Cerebellar cortex (tissue), 1 donor: ENCODE results near the gene SEPTIN8.

ENCODE experiments used
- DNase-seq: peaks from one replicate; pipeline ENCODE4 v3.0.0-alpha.2; 2015; ENCODE audit warnings: low spot score

The SEPTIN8 gene

DNA sequence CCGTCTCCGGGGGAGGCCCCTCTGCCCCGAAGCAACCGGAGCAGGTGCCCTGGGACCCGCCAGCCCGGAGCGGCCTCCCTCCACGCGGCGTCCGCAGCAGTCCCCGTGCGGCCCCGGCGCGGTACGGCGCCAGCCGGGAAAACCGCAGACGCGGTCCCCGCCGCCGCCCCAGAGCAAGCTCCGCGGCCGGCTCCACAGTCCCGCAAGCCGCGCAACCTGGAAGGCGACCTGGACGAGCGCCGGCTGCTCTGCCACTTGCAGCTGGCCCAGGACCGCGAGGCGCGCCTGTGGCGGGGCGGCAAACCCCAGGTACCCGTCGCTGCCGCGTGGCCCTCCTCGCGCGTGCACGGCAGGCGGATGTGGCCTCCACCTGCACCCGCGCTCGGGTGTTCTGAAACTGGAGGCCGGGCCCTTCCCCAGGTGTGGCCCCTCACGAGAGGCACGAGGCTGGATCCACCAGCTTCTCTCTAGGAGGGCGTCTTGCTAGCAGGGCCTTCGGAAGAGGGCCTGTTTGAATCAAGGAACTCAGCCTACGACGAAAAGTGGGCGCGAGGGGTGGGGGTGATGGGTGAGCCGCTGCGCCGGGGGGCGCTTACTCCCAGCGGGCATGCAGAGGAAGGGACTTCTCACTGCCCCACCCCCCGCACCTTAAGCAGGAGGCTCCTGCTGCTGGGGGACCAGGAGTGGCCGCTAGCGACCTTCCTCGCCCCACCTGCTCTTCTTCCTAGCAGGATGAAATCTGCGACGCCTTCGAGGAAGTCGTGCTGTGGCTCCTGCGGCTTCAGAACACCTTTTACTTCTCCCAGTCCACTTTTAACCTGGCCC is 29.2 kb downstream of the SEPTIN8 start:
- DNase-seq: no peak

DNA sequence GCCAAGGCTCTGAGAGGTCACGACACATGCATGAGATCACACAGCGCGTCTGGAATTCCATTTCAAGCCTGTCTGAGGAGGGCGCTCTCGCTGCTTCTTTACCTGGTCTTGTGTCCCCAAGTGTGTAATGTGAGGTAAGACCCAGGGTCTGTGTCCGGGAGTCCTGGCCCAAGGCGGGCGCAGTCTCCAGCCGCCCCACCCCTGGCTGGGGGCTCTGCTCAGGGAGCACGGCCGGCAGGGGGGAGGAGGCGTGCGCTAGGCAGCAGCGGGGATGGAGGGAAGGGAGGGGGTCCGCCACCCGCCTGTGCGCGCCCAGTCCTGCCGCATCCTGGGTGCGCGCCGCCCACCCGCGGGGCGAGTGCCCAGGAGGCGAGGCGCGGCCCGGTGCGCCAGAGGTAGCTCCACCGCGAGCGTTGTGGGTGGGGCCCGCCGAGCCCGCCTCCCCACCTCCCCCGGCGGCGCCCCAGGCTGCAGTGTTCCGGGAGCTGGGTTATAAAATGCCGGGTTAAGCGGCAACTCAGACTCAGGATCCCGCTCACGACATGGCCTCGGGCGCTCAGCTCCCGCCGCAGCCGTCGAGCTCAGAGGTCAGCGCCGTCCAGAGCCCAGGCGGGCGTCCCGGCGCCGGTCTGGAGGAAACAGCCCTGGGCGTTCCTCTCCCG is 30.0 kb downstream of the SEPTIN8 start, which contains the start of gene CCNI2:
TSS of gene CCNI2 (plus strand) at position 473 of the 662 bp plus-strand sequence. CDS start at position 543, 70 bp downstream.
- peak; percentile 39 for DNase-seq

DNA sequence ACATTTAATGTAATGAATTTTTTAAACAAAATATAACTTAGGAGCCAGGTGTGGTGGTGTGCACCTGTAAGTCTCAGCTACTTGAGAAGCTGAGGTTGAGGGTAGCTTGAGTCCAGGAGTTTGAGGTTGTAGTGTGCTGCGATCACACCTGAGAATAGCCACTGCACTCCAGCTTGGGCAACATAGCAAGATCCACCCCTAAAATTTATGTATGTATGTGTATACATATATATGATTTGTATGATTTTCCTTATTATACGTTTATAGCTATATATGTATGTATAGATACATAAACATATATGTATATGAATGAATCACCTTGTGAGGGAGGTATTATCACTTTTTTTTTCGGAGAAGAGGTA is 30.5 kb downstream of the SEPTIN8 start:
- no peak for DNase-seq

DNA sequence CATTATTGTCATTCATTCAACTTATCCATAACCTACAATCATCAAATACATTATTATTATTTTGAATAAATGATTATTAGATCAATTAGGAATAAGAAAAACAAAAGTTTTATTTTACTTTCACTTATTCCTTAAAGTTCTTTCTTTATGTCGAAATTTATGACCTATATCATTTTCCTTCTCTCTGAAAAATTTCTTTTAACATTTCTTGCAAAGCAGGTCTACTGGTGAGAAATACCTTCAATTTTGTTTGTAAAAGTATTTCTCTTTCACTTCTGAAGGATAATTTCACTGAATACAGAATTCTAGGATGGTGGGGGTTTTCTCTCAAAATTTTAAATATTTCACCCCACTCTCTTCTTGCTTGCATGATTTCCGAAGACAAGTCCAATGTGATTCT is 32.4 kb downstream of the SEPTIN8 start:
- no peak for DNase-seq

DNA sequence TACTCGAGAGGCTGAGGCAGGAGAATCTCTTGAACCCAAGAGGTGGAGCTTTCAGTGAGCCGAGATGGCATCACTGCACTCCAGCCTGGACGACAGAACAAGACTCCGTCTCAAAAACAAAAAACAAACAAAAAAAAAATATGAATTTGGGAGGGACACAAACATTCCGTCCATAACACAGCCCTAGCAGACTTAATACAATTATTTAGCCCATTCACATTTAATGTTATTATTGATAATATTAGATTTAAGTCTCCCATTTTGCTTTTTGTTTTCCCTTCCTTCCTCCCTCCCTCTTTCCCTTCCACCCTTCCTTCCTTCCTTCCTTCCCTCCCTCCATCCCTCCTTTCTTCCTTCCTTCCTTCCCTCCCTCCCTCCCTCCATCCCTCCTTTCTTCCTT is 34.4 kb downstream of the SEPTIN8 start:
- DNase-seq: no peak

DNA sequence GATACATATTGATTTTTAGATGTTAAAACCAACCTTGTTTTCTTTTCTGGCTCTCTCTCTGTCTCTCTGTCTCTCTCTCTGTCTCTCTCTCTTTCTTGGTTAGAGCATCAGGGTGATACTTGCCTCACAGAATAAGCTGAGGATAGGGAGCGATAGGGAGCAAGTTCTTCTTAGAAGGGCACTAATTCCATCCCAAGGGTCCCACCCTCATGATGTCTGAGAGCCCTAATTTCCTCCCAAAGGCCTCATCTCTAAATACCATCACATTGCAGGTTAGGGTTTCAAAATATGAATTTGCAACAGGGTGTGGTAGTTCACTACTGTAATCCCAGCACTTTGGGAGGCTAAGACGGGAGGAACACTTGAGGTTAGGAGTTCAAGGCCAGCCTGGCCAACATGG is 34.9 kb downstream of the SEPTIN8 start:
- DNase-seq: no peak

DNA sequence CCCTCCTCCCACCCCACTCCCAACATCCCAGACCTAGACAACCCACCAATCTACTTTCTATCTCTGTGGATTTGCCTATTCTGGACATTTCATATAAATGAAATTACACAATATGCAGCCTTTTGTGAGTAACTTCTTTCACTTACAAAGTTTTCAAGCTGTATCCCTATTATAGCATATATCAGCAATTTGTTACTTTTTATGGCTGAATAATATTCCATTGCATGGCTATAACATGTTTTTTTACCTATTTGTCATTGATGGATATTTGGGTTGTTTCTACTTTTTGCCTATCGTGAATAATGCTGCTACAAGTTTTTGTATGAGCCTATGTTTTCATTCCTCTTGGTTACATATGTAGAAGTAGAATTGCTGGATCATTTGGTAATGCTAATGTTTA is 37.8 kb downstream of the SEPTIN8 start:
- DNase-seq: no peak

DNA sequence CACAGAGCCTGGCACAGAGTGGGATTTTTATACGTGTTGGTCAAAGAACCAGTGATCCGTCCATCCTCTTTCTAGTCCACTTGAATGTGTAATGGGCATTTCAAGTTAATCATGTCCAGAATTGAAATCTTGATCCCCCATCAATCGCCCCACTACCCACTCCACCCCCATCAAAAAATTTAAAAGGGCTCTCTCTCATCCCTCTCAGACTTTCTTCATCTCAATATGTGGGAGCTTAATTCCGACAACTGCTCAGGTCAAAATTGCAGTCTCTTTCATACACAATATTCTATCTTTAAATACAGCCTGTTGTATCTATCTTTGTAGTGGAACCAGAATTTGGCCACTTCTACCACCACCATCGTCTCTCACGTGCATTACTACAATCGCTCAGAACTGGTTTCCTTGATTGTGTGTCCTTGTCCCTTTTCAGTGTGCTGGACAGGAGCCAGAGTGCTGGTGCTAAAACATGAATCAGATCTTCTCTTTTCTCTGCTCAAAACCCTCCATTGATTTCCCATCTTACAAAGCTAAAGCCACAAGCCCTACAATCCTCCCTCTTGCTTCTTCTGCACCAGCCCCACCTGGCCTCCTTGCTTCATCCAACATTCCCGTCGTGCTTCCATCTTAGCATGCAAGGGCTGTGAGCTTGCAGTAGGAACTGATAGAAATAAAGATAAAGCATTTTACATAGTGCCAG is 38.9 kb downstream of the SEPTIN8 start:
- DNase-seq: no peak

DNA sequence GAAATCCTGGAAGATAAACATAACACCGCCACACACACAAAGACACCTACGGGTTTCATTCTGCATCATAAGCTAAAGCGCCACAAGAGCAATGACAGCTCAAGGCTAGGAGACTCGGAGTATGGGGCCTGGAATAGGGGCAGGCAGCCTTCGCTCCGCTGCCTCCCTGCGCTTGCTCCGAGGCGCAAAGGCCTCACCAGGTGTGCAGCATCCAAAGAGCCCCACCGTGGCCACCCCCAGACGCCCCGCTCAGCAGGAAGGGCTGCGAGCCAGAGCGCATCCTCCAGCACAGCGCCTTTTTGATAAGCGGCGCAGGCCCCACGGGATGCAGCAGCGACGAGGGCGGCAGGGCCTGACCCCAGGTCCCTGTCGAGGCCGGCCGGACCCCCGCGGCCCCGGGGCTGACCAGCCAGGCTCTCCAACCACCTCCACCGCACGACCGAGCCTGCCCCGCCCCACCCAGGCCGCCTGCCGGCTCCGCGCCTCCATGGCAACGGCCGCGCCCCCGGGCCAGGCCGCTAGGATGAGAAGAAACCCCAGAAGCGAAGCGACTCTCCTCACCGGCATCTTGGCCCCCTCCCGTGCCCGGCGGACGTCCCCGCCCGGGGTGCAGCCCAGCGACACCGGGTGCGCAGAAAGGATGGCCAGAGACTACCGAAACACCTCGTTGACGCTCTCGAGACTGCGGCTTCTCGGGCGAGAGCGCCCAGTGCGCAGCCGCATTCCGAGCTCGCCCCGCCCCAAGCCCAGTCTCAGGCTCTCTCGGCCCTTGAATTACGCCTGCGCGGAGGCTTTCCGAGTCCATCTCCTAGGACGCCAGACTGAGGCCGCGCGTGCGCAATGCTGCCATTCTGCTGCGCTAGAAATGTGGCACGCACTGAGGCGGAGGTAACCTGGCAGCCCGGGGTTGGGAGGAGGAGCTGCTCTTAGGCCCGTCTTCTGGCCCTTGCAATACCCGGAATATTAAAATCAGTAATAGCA is 39.9 kb downstream of the SEPTIN8 start, which contains the start of gene KIF3A:
TSS of gene KIF3A (minus strand) at position 694 of the 981 bp plus-strand sequence. CDS start at position 567, 127 bp downstream.
- DNase-seq: peak; percentile 98

DNA sequence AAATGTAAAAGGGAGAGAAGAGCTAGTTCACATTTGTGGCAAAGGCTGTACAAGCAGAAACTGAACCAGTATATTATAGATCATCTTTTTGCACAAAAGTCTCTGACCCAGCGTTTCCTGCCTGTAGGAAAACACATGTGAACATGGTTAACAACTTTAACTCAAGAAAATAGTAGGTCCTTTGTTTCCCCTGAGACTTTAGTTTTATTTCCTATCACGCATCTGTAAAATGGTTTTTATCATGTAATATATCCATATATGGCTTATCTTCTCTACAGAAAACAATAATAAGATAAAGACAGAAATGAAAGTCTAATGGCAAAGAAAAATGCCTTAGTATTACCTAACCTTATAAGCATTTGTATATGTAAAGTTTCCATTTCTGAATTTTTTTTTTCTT is 42.4 kb downstream of the SEPTIN8 start:
- DNase-seq: no peak

DNA sequence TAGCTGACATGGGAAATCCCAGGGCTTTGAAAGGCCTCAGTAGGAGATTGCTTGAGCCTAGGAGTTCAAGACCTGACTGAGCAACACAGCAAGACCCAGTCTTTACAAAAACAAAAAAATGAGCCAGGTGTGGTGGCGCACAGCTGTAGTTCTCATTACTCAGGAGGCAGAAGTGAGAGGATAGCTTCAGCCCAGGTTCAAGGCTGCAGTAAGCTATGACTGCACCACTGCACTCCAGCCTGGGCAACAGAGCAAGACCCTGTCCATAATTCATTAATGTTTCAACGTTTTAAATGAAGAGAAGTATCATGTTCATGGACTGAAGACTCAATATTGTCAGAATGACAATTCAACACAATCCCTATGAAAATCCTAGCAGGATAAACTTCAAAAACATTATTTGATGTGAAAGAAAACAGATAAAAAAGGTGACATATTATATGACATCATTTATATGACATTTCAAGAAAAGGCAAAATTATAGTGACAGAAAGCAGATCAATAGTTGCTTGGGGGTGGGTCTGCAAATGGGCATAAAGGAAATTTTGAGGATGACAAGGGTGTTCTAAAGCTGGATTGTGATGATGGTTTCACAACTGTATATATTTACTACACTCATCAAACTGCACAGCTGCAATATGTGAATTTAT is 43.4 kb downstream of the SEPTIN8 start:
- no peak for DNase-seq

DNA sequence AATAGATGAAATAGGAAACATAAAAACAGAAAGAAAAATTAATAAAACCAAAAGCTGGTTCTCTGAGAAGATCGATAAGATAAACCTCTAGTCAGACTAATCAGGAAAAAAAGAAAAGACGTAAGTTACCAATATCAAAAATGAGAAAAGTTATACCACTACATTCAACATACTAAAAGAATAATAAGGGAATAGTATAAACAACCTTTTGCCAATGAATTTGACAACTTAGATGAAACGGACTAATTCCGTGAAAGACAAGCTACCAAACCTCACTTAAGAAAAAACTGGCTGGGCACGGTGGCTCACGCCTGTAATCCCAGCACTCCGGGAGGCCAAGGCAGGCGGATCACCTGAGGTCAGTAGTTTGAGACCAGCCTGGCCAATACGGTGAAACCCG is 47.1 kb downstream of the SEPTIN8 start:
- DNase-seq: no peak

DNA sequence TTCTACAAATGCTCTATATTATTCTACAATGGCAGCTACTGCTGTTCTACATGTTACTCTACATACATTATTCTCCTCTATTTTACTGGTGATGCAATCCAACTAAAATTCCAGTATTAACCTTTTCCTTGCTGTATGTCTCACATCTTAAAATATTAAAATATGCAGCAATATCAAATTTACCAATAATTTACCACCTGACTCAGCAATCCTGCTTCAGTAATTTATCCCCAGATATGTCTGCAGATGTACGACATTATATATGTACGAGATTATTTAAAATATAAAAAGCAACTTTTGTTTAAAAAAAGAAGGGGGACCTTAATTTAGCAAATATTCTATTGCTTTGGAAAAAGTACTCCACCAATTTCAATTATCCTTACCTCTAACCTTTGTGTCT is 51.3 kb downstream of the SEPTIN8 start:
- no peak for DNase-seq

DNA sequence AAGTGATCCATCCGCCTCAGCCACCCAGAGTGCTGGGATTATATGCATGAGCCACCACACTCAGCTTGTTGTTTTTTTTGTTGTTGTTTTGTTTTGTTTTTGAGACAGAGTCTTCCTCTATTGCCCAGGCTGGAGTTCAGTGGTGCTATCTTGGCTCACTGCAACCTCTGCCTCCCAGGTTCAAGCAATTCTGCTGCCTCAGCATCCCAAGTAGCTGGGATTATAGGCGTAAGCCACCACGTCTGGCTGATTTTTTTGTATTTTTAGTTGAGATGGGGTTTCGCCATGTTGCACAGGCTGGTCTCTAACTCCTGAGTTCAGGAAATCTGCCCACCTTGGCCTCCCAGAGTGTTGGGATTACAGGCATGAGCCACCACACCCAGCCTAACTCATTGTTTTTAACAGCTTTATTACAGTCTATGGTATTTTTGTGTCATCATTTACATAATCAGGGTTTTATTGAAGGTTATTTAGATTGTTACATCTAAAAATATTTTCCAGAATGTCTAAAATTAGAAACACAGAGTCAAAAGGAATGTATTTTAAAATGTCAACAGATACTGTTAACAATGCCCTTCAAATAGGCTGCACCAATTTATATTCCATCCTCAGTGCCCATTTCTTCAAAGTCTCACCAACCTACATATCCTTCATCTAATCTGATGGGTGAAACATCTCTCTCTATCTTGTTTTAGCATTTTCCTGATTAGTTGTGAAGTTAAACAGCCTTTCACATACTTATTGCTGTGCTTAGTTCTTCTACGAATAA is 58.3 kb downstream of the SEPTIN8 start:
- no peak for DNase-seq

DNA sequence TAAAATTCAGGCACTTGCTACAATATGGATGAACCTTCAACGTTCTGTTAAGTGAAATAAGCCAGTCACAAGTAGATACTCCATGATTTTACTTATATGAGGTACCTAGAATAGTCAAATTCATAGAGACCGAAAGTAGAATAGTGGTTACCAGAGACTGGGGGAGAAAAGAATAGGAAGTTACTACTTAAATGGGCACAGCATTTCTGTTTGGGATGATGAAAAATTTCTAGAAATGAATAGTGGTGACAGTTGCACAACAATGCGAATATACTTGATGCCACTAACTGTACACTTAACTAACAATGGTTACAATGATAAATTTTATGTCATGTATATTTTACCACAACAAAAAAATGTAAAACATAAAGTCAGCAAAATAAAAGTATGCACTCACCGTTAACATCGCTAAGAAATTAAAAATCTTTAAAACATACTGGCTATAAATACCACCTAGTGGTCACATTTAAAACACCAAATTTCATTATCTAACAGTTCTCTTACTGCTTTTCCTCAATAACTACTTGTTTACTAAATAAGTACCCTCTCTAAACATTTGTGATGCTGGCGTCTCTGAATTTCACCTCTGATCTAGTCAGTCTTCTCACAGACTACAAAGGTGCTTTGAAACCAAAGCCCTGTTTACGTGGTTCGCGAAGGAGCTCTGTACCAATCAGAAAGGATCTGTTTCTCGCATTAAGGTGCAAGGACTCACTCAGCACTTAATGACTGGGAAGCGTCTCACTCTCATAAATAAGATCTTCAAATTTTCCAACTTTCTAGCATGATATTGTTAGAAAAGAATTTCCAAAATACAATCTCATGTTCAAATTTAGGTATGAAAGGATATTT is 62.4 kb downstream of the SEPTIN8 start:
- peak; percentile 18 for DNase-seq

DNA sequence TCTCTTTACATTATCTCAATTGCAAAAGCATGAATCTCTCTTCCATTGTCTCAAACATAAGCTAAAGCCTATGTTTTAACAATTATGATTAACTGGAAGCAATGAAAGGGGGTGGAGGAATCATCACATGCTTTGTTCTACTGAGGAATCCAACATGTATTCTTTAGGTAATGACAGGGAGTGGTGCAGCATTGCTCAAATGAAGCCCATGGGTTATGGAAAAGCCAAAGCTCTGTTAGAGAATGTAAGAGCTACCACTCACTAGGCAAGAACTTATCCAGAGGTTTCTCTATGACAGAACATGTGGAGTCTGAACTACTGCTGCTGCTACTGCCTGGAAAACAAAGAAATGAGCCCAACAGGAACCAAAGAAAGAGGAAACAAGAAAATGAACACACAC is 68.4 kb downstream of the SEPTIN8 start:
- DNase-seq: no peak

DNA sequence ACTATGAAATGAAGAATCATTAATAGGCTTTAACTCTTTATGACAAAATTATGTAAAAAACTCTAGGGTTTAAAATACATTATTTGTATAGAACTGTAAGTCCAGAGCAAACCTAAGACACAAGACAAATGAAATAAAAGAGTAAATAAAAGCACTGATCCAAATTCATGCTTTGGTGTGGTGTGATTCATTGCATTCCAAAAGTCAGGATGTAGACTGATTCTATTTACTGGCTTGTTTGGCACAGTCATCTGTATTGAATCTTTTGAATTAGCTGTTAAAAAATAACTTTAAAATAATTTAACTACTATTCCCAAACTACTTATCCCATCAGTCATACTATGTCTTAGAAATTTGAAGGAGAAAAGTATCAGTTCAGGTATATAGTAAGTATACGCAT is 72.2 kb downstream of the SEPTIN8 start:
- no peak for DNase-seq
